WTC11 (cell line): ENCODE results near the gene KLHL22. TPM values are rescaled to one million over a fixed set of nuclear protein-coding genes. Genes with fewer than 3 reads are reported as not detected.
"Not testable (repeated sequence)": the region's sequence is repeated elsewhere in the genome, so short reads cannot be mapped to it uniquely, and the experiment has no call there.

Source experiments
- ATAC-seq: fragments of 200-7000 bp; cut with Tn5 transposase; 2 replicates; pipeline ENCODE4 v1.10.0; 2021; ENCODE audit warnings: mild to moderate bottlenecking, moderate library complexity
- CTCF ChIA-PET: fragments of 300-600 bp; sonication (Branson Sonifier 250); formaldehyde crosslinking; loops from one replicate; lab custom pipeline; 2021; ENCODE audit warnings: antibody characterized with exemption; lab: Charles Lee
- POLR2A ChIA-PET: fragments of 350-600 bp; sonication (Branson Sonifier 250); formaldehyde crosslinking; loops from one replicate; lab custom pipeline; 2021; ENCODE audit warnings: antibody characterized with exemption; lab: Charles Lee
- DNase-seq: peaks from one replicate; pipeline ENCODE4 v3.0.0; 2021; ENCODE audit warnings: low spot score
- H3K27ac Mint-ChIP-seq: 2 replicates; pipeline ENCODE4 v1.8.0; 2021; ENCODE audit warnings: mixed read lengths
- H3K27me3 Mint-ChIP-seq: 2 replicates; pipeline ENCODE4 v1.8.0; 2021; ENCODE audit warnings: low read depth, mild to moderate bottlenecking, moderate library complexity, mixed read lengths
- H3K36me3 Mint-ChIP-seq: 2 replicates; pipeline ENCODE4 v1.8.0; 2021; ENCODE audit warnings: mixed read lengths
- H3K4me1 Mint-ChIP-seq: 2 replicates; pipeline ENCODE4 v1.8.0; 2022; ENCODE audit warnings: mixed read lengths
- H3K4me3 Mint-ChIP-seq: 2 replicates; pipeline ENCODE4 v1.8.0; 2021; ENCODE audit warnings: mild to moderate bottlenecking, moderate library complexity, mixed read lengths
- H3K9me3 Mint-ChIP-seq: 2 replicates; pipeline ENCODE4 v1.8.0; 2021; ENCODE audit warnings: mixed read lengths
- CTCF ChIP-seq: fragments of 200-600 bp; IDR thresholded peaks from 2 replicates; pipeline ENCODE4 v1.8.0; 2022; ENCODE audit warnings: antibody characterized with exemption
- GRHL2 ChIP-seq: fragments of 250-450 bp; sonication (Bioruptor Pico); IDR thresholded peaks from 2 replicates; pipeline ENCODE4 v1.8.0; 2022; ENCODE audit warnings: mild to moderate bottlenecking, moderate library complexity; ENCODE audit not compliant: insufficient replicate concordance, severe bottlenecking
- SMAD3 ChIP-seq: sonication (generic); formaldehyde crosslinking; IDR thresholded peaks from 2 replicates; pipeline ENCODE4 v1.8.0; 2022; ENCODE audit warnings: missing genetic modification reagents, mild to moderate bottlenecking, borderline replicate concordance
- SOX15 ChIP-seq: fragments of 250-450 bp; sonication (Bioruptor Pico); IDR thresholded peaks from 2 replicates; pipeline ENCODE4 v1.9.0; 2021; ENCODE audit warnings: mild to moderate bottlenecking
- ZNF232 ChIP-seq: sonication (generic); formaldehyde crosslinking; IDR thresholded peaks from 2 replicates; pipeline ENCODE4 v1.8.0; 2022; ENCODE audit warnings: mild to moderate bottlenecking, missing genetic modification reagents
- ZNF416 ChIP-seq: fragments of 250-450 bp; sonication (Bioruptor Pico); IDR thresholded peaks from 2 replicates; pipeline ENCODE4 v1.9.0; 2021; ENCODE audit warnings: mild to moderate bottlenecking, inconsistent platforms
- ZNF671 ChIP-seq: fragments of 250-450 bp; sonication (Bioruptor Pico); IDR thresholded peaks from 2 replicates; pipeline ENCODE4 v1.8.0; 2021; ENCODE audit warnings: mild to moderate bottlenecking
- total RNA-seq: library from RNA; stranded (reverse); gene quantifications from 3 replicates; pipeline ENCODE4 v1.2.3, GENCODE V29; 2021

Gene KLHL22
- total RNA-seq, 1 experiment from 2014 or later = 15.7 TPM

GRCh38 chr22:20392983-20393704 is 102.5 kb downstream of the KLHL22 start:
- CTCF ChIA-PET = interaction anchor here (0.6 to 4.5 kb wide), 8 partner anchors 11 to 213 kb away, joined by 3 to 30 read pairs (median 4); partner anchors contain the start of gene DGCR6L
- TF ChIP-seq SMAD3 (CRISPR knock-in tag) (no peak), ZNF671 (CRISPR knock-in tag) (no peak), GRHL2 (CRISPR knock-in tag) (no peak), SOX15 (CRISPR knock-in tag) (no peak), ZNF416 (CRISPR knock-in tag) (no peak), ZNF232 (CRISPR knock-in tag) (no peak), CTCF (no peak)
- peak overlapping the region; percentile 87 for H3K4me3 Mint-ChIP-seq
- DNase-seq (no peak), ATAC-seq (no peak)
- H3K27me3 Mint-ChIP-seq = no peaks in the 10 kb centered on the region; the same call in none of the 2 replicates
- H3K36me3 Mint-ChIP-seq = peaks cover 17% of the 10 kb centered on the region
- no peak overlapping the region for H3K27ac Mint-ChIP-seq
- peaks cover 32% of the 10 kb centered on the region for H3K4me1 Mint-ChIP-seq
- POLR2A ChIA-PET = interaction anchor here (0.6 kb wide), 1 partner anchor 64 kb away, joined by 5 read pairs; no protein-coding TSS in a partner anchor
- H3K9me3 Mint-ChIP-seq = peaks cover 6% of the 10 kb centered on the region

- H3K9me3 Mint-ChIP-seq, DNase-seq, ATAC-seq, POLR2A ChIA-PET, H3K4me3 Mint-ChIP-seq, H3K27ac Mint-ChIP-seq, H3K27me3 Mint-ChIP-seq: not testable (repeated sequence)
- CTCF ChIA-PET = interaction anchor here (0.6 to 1.2 kb wide), 3 partner anchors 10 to 238 kb away, joined by 3 read pairs; no protein-coding TSS in a partner anchor
- peaks cover 13% of the 10 kb centered on the region for H3K36me3 Mint-ChIP-seq
- peaks cover 30% of the 10 kb centered on the region for H3K4me1 Mint-ChIP-seq
Measured at GRCh38 chr22:20392365-20392881, 103.2 kb downstream of the KLHL22 start.

Other genes starting within 250 kb of the KLHL22 start
- gene RTN4R, start 227.5 kb downstream of the KLHL22 start, total RNA-seq = 23.0 to 27.0 TPM (median 25.0 TPM) in 3 replicates
- 61.9 to 68.5 TPM (median 63.6 TPM) in 3 replicates for gene DGCR6L, start 175.7 kb downstream of the KLHL22 start, total RNA-seq
- gene ZNF74, start 101.6 kb downstream of the KLHL22 start, total RNA-seq = 56.5 to 62.8 TPM (median 61.7 TPM) in 3 replicates
- 17.4 to 26.3 TPM (median 17.5 TPM) in 3 replicates for gene SCARF2, start 58.0 kb downstream of the KLHL22 start, total RNA-seq
- 60.9 to 67.7 TPM (median 62.6 TPM) in 3 replicates for gene MED15, start 11.8 kb upstream of the KLHL22 start, total RNA-seq